GM19035 (cell line): ENCODE results near the gene AKR1B15.
"Not testable (repeated sequence)": the region's sequence is repeated elsewhere in the genome, so short reads cannot be mapped to it uniquely, and the experiment has no call there.

Experiments
- ATAC-seq: cut with Tn5 transposase; IDR thresholded peaks from one replicate; pipeline ENCODE4 v1.9.1; 2021; ENCODE audit not compliant: unreplicated experiment

Gene AKR1B15

DNA sequence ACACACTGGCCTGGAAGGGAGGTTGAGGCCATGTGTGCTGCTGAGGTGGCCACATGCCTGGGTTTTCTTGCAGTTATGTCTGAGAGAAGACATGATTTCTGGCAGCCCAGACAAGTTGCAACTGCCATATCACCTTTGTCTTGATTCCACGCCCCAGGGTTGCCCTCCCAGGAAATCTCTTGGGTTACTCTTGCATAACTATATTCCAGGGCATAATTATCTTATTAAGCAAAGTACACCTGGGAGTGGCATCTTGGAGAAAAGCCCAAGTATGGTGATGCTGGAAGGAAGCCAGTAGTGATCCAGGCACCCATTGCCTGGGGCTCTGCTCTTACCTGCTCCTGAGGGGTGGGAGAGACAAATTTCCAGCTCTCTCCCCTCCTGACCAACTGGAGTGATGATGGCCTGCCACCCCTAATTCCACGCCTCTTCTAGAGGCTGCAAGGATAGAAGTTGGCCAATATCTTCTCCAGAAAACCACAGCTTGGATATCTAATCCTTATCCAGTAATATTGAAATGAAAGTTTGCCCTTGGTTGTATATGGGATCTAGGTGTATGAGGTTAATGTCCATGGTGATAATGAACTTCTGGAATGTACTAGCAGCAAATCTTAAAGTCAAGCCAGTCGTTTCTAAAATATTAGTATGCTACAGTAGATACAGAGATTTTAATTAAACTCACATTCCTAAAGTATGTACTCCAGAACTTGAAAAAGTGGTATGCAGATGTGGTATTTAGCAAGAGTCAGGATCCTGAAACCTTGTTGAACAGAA is 16.5 kb upstream of the AKR1B15 start:
- no peak for ATAC-seq

DNA sequence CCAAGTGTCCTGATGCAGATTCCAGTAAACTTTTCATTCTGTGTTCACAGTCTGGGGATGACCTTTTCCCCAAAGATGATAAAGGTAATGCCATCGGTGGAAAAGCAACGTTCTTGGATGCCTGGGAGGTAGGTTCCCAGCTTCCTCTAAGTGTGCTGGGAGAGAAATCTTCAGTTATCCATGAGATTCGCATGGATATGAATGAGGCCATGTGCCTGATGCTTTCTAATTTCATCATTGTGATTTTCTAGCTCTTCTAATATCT is 16.0 kb upstream of the AKR1B15 start:
- no peak for ATAC-seq

DNA sequence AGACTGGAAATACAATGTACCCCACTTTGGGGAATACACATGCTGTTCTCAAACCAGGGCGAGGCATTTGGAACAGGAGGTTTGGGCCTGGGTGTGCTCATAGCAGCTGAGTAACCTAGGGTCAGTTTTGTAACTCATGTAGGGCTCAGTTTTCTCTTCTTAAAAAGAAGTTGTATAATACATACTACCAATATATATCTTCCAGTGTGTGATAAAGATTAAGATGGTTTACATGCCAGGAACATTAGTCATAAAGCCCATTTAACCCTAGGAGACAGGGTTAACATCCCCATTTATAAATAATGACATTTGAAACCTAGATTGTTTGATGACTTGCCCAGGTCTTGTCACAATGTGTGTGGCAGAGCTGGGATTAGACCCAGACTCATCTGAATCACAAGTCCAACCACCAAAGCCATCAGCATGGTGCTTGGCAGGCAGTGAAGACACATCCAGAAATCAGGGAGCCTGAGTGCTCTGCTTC is 15.6 kb upstream of the AKR1B15 start:
- no peak for ATAC-seq

DNA sequence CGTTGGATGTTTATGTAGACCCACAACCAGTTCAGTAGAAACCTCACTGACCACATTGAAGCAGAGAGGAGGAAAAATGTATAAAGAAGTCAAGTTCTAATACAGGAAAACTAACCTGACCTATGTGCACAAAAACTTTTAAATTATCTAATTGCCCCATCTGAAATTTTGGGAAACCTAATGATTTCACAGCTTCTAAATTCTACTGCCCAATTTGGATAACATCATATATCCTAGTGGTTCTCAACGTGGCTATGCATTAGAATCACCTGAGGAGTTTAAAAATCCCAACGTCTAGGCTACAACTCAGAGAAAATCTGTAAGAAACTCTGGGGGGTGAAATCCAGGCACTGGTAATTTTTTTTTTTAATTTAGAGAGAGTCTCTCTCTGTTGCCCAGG is 14.3 kb upstream of the AKR1B15 start:
- ATAC-seq = no peak

DNA sequence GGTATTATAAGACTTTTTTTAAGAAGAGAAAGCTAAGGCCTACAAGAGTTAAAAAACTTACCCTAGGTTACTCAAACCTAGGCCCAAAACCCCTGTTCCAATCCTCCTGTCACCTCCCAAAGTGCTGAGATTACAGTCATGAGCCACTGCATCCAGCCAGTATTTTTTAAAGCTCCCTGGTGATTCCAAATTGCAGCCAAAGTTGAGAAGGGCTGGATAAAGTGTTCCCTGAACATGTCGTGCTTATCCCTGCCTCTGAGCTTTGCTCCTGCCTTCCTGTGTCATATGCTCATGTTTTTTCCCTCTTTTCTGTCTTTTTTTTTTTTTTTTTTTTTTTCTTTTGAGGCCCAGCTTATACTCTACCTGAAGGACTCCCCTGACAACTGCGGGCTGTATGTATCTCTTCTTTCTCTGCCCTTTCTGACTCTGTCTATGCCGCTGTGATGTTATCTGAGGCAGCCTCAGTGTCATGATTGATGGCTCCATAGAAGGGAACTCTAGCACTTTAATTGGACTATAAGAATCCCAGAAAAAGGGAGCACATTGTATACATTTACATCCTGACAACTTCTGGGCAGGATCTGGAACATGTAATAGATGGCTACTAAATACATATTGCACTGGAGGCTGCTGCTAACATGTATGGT is 13.5 kb upstream of the AKR1B15 start:
- no peak for ATAC-seq

DNA sequence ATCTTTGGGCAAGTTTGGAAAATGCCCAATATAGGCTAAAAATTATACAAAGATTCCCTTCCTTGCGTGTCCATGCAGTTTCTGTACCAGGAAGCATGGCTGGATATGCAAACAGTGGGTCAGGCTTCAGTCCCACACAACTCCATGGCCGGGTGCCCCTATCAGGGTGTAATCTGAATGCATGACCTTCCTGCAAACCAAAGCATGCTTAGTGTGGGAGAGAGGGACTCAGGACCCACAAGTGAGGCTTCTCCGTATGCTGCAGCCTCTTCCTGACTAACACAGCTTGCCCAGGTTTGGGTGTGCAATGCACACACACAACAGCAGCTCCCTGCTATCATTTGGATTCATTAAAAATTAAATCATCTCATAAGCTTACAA is 13.0 kb upstream of the AKR1B15 start:
- ATAC-seq = no peak

DNA sequence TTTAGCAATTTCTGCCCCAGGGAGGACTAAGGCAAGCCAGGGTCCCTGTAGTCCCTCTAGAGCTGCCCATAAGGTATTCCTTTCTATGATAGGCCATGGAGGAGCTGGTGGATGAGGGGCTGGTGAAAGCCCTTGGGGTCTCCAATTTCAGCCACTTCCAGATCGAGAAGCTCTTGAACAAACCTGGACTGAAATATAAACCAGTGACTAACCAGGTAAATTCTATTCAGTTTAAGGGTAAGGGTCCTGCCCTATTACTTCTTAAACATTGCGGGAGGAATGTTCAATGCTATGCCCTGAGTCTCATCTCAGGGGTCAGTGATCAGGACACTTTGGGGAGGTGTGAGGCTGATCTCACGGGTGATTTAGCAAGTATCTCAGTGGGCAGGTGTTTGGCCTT is 12.4 kb upstream of the AKR1B15 start:
- not testable (repeated sequence) for ATAC-seq

DNA sequence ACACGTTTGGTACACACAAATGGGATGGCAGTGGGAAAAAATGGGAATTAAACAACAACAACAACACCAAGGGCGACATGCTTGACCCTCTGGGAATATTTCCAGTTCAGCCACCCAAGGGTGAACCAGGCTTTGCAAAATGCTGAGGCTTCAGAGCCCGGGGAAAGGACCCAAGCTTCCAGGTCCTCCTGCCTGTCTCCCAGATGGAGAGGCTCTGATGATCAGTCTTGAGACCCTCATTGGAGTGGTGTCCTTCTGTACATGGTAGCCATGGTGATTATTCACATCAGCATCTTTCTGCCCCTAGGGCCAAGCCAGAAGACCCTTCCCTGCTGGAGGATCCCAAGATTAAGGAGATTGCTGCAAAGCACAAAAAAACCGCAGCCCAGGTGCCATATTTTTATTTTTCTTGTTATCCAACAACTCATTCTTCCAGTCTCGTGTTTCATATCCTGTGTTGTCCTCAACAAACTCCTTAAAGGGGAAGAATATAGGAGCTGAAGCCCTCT is 11.6 kb upstream of the AKR1B15 start:
- not testable (repeated sequence) for ATAC-seq

DNA sequence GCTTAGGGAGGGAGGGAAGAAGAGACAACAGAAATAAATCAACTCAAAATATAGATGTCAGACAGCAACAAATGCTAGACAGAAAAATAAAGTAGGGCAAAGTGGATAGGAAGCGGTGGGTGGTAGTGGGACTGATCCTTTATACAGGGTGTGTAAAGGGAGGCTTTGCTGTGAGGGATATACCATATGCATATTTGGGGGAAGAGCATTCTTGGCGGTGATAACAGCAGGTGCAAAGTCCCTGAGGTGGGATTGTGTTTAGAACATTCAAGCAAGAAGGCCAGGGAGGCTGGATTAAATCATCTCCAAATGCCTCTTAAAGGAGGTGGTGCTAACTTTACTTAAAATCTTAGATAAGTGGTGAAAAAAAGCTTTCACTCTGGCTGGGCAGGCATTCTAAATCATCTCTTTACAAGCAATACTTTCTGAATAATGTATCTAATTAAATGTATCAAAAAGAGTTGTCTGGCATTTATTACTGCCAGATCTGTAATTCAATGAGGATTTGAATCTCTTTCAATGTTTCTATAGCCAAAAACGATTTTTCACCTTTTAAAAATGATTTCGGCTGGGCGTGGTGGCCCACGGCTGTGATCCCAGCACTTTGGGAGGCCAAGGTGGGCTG is 9.4 kb upstream of the AKR1B15 start:
- no peak for ATAC-seq

DNA sequence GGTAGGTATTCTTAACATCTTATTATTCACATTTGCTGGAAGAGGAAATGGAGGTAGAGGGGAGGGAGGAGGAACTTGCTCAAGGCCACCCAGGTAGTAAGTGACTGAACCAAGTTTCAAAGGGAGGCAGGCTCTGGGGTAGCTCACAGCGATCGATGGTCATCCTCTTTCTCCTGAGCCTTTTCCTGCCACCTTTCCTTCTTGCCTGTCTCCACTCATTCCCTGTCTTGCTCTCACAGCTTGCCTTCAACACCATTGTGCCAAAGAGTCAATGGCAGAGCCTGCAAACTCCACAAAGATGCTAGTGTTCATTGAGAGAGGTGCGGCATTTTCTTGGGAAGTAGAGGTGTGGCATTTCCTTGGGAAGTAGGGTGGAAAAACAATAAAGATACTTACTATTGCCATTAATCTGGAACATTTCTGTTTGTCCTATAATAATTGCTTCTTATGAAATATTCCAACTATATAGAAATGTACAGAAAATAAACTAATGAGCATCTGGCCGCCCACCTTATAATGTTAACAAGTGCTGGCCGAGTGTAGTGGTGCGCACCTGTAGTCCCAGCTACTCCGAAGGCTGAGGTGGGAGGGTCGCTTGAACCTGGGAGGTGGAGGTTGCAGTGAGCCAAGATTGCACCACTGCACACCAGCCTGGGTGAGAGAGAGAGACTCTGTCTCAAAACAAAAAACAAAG is 7.3 kb upstream of the AKR1B15 start:
- ATAC-seq = not testable (repeated sequence)

DNA sequence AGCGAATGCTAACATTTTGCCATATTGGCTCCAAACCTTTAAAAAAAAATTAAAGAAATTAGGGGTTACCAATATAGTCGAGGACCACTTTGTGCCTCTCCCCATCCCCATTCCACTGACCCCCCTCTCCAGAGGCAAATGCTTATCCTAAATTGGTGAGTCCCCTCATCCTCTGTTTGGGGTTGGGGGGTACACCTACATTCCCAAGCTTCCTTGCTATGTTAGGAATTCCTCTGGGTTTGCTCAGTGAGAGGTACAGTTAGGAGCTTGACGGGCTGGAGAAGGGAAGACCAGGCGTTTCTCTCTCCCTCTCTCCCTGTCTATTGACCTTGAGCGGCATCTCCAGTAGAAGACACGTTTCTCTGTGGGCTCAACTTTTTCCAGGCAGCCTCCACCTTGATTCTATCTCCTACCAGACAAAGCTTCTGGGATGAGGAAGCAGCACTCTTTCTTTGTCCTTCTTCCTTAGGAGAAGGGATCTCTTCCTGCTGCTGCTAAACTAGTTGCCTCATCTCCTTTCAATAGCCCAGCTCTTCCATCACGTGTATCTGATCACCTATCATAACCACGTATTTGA is 6.6 kb upstream of the AKR1B15 start:
- no peak for ATAC-seq

DNA sequence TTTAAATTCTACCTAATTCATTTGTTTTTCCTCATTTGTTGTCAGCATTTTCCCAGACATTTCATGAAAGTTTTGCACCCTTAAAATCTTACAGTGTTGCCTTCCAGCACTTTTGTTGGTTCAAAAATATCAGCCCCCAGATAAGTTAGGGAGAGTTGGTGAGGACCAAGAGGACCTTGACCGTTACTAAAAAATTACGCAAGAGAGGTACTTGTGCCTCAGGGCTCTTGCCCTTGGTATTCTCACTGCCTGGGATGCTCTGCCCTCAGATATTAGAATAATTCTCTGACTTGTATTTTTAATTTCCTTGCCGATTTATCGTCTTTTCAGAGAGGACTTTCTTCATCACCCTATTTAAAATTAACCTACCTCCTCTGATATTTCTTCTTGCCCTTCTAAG is 3.5 kb upstream of the AKR1B15 start:
- no peak for ATAC-seq

DNA sequence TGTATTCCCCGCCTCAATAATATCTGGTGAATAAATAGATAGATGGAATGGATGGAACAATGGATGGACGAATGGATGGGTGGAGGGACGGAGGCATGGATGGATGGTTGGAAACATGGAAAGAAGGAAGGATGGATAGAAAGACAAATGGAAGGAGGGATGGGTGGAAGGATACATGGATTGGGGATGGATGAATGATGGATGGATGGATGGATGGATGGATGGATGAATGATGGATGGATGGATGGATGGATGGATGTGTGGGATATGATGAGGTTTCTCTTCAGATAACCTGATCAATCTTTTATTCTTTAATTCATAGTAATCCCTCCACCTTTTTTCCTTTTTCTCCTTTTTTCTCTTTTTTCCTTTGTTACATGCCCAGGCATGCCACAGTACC is 3.0 kb upstream of the AKR1B15 start:
- ATAC-seq = no peak

DNA sequence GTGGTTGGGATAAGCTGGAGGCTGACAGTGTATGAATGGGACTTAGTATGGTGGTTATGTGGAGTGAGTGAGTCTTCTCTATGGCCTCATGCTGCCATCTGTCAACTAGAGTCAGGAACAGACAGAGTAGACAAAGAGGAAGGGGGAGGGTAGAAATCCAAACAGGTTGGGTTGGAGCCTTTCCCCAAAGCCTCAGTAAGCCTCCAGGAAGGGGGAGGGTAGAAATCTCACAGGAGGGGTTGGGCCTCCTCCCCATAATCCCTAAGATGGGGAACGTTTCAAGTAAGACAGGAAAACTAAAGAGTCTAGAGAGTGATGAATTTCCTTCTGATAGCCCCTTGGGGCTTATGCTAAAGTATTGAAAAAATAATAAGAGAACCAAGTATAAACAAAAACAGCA is 2.0 kb upstream of the AKR1B15 start:
- ATAC-seq = no peak

DNA sequence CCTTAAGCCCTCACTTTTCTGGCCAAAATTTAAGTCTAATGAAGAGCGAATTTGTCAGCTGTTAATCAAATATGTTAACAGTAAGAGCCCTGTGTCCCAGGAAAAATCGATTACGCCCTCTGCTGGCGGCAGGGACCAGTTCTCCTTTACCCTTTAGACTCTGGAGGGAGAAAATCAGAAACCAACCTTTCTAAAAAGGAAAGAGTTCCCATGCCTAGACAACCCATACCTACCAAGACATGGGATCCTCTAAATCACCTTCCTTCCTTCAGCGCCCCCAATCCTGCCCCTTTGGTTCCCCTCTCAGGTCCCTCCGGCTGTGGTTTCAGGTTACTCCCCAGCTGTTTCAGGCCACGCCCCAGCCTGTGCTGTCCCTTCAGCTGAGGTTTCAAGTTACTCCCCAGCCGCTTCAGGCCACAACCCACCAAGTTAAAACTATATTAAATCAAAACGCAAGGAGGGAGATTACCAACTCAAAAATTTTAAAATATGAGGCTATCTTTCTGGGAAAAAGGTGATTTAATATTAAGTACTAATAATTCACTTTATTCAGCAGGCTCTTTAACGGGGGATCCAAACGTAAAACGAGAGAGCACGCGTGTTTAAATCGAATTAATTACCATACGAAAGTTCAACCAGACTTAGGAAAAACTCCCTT is 1.4 kb upstream of the AKR1B15 start:
- peak; percentile 69 for ATAC-seq

DNA sequence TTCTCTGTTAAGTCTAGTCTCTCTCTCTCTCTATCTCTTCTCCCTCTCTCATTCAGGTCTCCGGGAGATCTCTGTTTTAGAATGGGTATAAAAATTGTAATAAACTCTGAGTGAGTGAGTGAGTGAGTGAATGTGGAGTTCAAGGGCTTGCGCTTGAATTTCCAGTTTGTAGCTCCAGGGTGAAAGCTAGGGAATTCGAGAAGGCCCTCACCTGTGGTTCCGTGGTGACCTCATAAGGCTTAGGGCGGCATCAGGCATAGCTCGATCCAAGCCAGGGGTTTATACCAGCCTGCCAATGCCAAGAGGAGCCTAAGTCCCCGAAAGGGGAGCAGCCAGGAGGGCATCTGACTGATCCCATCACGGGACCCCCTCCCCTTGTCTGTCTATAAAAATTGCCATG is 456 bp downstream of the AKR1B15 start:
- ATAC-seq = no peak

DNA sequence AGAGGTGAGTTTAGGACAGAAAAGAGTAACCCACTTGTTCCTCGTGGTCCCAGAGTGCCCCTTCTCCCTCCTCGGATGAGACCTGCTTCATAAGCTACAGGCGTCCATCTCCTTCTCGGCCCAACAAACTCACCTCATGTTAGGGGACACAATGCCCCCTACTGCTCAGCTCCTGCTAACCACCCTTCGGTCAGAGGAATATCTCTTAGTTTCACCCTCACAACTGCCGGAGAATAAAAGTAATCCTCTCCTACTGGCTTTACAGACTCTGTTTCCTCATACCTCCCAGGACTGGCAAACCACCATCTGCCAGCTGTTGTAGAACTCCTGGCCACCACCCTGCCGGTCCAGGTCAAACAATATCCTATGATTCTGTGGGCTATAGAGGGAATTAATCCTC is 3.2 kb downstream of the AKR1B15 start:
- no peak for ATAC-seq

DNA sequence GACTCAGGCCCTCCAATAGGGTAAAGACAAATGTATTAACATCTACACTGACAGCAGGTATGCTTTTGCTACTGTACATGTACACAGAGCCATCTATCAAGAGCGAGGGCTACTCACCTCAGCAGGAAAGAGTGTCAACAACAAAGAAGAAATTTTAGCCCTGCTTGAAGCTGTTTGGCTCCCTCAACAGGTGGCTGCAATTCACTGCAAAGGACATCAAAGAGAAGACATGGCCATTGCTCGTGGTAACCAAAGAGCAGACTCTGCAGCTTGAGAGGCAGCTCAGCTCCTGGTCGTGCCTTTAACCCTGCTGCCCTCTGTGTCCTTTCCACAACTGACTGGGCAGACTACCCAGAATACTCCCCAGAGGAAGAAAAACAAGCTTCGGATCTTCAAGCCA is 5.1 kb downstream of the AKR1B15 start:
- ATAC-seq = no peak

DNA sequence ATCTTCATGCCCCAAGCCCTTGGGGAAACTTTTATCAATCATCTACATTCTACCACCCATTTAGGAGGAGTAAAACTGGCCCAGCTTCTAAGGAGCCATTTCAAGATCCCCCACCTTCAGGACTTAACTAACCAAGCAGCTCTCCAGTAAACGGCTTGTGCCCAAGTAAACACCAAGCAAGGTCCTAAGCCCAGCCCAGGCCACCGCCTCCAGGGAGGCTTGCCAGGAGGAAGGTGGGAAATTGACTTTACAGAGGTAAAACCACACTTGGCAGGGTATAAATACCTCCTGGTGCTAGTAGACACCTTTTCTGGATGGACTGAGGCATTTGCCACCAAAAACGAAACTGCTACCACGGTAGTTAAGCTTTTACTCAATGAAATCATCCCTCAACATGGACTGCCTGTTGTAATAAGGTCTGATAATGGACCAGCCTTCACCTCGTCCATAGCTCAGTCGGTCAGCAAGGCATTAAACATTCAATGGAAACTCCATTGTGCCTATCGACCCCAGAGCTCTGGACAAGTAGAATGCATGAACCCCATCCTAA is 5.6 kb downstream of the AKR1B15 start:
- no peak for ATAC-seq

DNA sequence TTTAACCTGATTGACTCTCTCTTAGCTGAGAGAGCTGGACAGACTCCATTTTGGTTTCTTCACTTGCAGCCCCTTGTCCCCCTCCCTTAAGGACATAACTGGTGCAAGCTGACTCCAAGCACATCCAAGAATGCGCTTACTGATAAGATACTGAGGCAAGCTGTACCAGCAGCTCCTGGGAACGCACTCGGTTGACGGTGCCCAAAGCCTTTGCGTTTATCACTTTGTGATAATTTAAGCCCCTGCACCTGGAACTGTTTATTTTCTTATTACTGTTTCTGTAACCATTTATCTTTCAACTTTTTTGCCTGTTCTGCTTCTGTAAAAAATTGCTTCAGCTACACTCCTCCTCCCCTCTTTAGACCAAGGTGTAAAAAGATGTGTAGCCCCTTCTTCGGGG is 8.5 kb downstream of the AKR1B15 start:
- ATAC-seq = no peak

DNA sequence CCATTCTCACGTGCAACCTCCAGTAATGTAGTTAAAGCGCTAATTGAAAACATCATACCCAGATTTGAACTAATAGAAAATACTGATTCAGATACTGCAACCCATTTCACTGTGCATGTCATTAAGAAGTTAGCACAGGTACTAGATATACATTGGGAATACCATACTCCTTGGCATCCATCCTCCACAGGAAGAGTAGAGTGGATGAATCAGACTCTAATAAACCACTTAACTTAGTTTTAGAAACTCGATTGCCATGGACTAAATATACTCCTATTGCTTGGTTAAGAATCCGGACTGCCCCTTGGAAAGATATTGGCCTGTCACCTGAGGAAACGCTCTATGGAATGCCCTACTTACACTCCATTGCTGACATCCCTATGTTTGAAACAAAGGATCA is 9.5 kb downstream of the AKR1B15 start:
- ATAC-seq = no peak
